ENCODE data around the gene SPPL3.

DNA sequence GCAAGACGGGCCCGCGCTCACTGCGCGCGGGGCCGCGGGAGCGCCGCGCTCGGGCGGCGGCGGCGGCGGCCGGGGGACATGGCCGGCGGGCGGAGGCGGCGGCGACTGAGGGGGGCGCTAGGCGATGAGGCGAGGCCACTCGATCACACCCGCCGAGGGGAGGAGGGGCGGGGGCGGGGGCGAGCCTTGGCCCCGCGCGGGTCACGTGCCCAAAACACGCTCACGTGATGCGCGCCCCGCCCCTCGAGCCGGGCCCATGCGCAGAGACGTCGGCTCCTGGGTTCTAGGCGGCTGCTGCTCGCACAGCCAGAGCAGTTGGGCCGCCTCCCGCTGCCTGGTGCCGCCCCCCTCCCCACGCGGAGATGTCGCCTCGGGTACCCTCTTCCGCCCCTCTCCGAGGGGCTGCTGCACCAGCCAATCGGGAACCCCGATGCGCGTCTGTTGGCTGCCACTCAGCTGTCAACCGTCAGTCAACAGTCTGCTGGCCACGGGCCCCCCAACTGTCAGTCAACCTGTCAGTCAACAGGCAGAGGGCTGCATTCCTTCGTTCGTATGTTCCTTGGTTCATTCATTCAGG, at the start of gene SPPL3:
- no peak for TF ChIP-seq EZH2 (IDR thresholded peaks at IDR 0.05)
- TF ChIP-seq, protein P1, sequence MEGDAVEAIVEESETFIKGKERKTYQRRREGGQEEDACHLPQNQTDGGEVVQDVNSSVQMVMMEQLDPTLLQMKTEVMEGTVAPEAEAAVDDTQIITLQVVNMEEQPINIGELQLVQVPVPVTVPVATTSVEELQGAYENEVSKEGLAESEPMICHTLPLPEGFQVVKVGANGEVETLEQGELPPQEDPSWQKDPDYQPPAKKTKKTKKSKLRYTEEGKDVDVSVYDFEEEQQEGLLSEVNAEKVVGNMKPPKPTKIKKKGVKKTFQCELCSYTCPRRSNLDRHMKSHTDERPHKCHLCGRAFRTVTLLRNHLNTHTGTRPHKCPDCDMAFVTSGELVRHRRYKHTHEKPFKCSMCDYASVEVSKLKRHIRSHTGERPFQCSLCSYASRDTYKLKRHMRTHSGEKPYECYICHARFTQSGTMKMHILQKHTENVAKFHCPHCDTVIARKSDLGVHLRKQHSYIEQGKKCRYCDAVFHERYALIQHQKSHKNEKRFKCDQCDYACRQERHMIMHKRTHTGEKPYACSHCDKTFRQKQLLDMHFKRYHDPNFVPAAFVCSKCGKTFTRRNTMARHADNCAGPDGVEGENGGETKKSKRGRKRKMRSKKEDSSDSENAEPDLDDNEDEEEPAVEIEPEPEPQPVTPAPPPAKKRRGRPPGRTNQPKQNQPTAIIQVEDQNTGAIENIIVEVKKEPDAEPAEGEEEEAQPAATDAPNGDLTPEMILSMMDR (IDR thresholded peaks at IDR 0.05), result no peak
